ENCODE measurements around the gene KLC1. TPM values are rescaled to one million over a fixed set of nuclear protein-coding genes. Genes with fewer than 3 reads are reported as not detected.

The KLC1 gene
- total and polyA plus RNA-seq, 2 of the 13 experiments (the other 11 are each of a cell fraction or from before 2014, with no cell fraction given): 53.2 to 63.5 TPM

DNA sequence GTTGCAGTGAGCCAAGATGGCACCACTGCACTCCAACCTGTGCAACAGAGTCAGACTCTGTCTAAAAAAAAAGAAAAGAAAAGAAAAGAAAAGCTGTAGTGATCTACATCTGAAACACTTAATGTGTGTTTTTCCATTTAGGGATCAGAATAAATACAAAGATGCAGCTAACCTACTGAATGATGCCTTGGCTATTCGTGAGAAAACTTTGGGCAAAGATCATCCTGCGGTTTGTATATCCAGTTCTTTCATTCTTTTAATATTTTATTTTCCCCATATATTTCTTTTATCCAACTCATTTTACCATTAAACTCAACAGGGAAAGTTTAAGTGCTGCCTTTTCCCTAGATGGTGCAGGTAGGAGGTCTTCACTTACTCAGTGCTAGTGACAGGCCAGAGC lies 40.4 kb downstream of the KLC1 start:
- 92% methylated on average over 2 of the region's 2 CpGs for WGBS (ENCODE audit: low lambda C conversion rate)
- no peak for FAIRE-seq

DNA sequence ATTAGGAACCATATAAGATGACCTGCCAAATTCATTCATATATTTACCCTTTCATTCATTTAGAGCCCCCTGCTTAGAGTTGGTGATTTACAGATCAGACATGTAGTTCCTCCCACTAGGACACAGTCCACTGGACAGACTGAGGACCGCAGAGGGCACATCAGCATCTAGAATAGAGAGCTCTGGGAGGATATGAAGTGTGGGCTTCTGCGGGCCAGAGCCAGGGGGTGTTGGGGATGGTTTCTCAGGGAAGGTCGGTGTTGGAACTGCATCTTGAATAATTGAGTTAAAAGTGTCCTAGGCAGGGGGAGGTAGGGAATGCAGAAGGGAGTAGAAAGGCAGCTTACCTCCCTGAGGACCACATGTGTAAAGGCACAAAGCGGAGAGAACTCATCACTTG lies 42.9 kb downstream of the KLC1 start:
- Histone ChIP-seq H3K9ac (ENCODE audit: insufficient read depth, low read depth, low read length) (no peak overlapping the region), H3K79me2 (ENCODE audit: insufficient read depth, low read length) (no peaks in the 10 kb centered on the region), H3K9me3 (ENCODE audit: low read length) (no peaks in the 10 kb centered on the region), H3K36me3 (replicated peaks in 1 of 2; ENCODE audit: control insufficient read depth in 1 of 2, insufficient read depth in 2 of 2, low read length in 2 of 2) (peaks cover 31 to 78% of the 10 kb centered on the region in 2 experiments), H3K4me2 (ENCODE audit: low read depth, low read length) (no peak overlapping the region), H3K4me3 (replicated peaks in 1 of 3; ENCODE audit: insufficient read depth in 1 of 3, low read depth in 2 of 3, low read length in 3 of 3) (no peak overlapping the region), H3K27me3 (ENCODE audit: control insufficient read depth in 1 of 2, insufficient read depth in 2 of 2, low read length in 2 of 2) (no peaks in the 10 kb centered on the region), H3K4me1 (ENCODE audit: insufficient read depth, low read length) (no peaks in the 10 kb centered on the region), H2AFZ (ENCODE audit: low read length) (no peak overlapping the region), H3K27ac (ENCODE audit: extremely low read length, insufficient read depth, low read length) (no peak overlapping the region), H4K20me1 (ENCODE audit: insufficient read depth, low read length) (no peaks in the 10 kb centered on the region)
- 94% methylated on average over 4 of the region's 4 CpGs for WGBS (ENCODE audit: low lambda C conversion rate)
- ChIA-PET POLR2A (no interaction called here), CTCF (ENCODE audit: low intra/inter-chr PET ratio, low total read pairs) (no interaction called here)
- FAIRE-seq (no peak), ATAC-seq (no peak), DNase-seq (ENCODE audit: low spot score) (no peak)
- intact Hi-C loops (cut with micrococcal nuclease; ENCODE audit: unreplicated experiment): no loop called here
- TF ChIP-seq, protein P1, sequence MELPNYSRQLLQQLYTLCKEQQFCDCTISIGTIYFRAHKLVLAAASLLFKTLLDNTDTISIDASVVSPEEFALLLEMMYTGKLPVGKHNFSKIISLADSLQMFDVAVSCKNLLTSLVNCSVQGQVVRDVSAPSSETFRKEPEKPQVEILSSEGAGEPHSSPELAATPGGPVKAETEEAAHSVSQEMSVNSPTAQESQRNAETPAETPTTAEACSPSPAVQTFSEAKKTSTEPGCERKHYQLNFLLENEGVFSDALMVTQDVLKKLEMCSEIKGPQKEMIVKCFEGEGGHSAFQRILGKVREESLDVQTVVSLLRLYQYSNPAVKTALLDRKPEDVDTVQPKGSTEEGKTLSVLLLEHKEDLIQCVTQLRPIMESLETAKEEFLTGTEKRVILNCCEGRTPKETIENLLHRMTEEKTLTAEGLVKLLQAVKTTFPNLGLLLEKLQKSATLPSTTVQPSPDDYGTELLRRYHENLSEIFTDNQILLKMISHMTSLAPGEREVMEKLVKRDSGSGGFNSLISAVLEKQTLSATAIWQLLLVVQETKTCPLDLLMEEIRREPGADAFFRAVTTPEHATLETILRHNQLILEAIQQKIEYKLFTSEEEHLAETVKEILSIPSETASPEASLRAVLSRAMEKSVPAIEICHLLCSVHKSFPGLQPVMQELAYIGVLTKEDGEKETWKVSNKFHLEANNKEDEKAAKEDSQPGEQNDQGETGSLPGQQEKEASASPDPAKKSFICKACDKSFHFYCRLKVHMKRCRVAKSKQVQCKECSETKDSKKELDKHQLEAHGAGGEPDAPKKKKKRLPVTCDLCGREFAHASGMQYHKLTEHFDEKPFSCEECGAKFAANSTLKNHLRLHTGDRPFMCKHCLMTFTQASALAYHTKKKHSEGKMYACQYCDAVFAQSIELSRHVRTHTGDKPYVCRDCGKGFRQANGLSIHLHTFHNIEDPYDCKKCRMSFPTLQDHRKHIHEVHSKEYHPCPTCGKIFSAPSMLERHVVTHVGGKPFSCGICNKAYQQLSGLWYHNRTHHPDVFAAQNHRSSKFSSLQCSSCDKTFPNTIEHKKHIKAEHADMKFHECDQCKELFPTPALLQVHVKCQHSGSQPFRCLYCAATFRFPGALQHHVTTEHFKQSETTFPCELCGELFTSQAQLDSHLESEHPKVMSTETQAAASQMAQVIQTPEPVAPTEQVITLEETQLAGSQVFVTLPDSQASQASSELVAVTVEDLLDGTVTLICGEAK (IDR thresholded peaks at IDR 0.05): no peak
- TF ChIP-seq, protein P1 (CRISPR knock-in tag; IDR thresholded peaks at IDR 0.05): no peak
- no peak for TF ChIP-seq ZNF605 (CRISPR knock-in tag; IDR thresholded peaks at IDR 0.05)
- no TSS peak for BruUV-seq (replicated peaks)
- in situ Hi-C loops (cut with HindIII; ENCODE audit: extremely low pct_ligation_motif_present, low pct_unique_long_range_greater_than_20kb): no loop called here

More for the DNA sequence above, 40.4 kb downstream of the KLC1 start:
- Histone ChIP-seq H3K4me3 (replicated peaks in 1 of 3; ENCODE audit: insufficient read depth in 1 of 3, low read depth in 2 of 3, low read length in 3 of 3) (no peak overlapping the region), H3K4me1 (ENCODE audit: insufficient read depth, low read length) (no peaks in the 10 kb centered on the region), H3K27ac (ENCODE audit: extremely low read length, insufficient read depth, low read length) (no peak overlapping the region), H3K9me3 (ENCODE audit: low read length) (no peaks in the 10 kb centered on the region), H2AFZ (ENCODE audit: low read length) (no peak overlapping the region), H3K4me2 (ENCODE audit: low read depth, low read length) (no peak overlapping the region), H3K36me3 (replicated peaks in 1 of 2; ENCODE audit: control insufficient read depth in 1 of 2, insufficient read depth in 2 of 2, low read length in 2 of 2) (peaks cover 28 to 58% of the 10 kb centered on the region in 2 experiments; a peak in 4 of 5 replicates), H4K20me1 (ENCODE audit: insufficient read depth, low read length) (no peaks in the 10 kb centered on the region), H3K27me3 (ENCODE audit: control insufficient read depth in 1 of 2, insufficient read depth in 2 of 2, low read length in 2 of 2) (no peaks in the 10 kb centered on the region), H3K9ac (ENCODE audit: insufficient read depth, low read depth, low read length) (no peak overlapping the region), H3K79me2 (ENCODE audit: insufficient read depth, low read length) (no peaks in the 10 kb centered on the region)
- intact Hi-C loops (cut with micrococcal nuclease; ENCODE audit: unreplicated experiment): no loop called here
- CTCF ChIA-PET (ENCODE audit: low intra/inter-chr PET ratio, low total read pairs): no interaction called here
- TF ChIP-seq ONECUT2 (CRISPR knock-in tag; IDR thresholded peaks at IDR 0.05): no peak
- TF ChIP-seq ZNF234 (CRISPR knock-in tag; conservative IDR thresholded peaks at IDR 0.05): no peak
- no peak for TF ChIP-seq RFXANK (CRISPR knock-in tag; IDR thresholded peaks at IDR 0.05)
- no peak for TF ChIP-seq SMAD3 (CRISPR knock-in tag; IDR thresholded peaks at IDR 0.05)
- no peak for TF ChIP-seq ZNF775 (CRISPR knock-in tag; IDR thresholded peaks at IDR 0.05; ENCODE audit: borderline replicate concordance)
- TF ChIP-seq ZBTB21 (CRISPR knock-in tag; IDR thresholded peaks at IDR 0.05): no peak
- TF ChIP-seq MBD4 (IDR thresholded peaks at IDR 0.05; ENCODE audit: borderline replicate concordance, low read length): no peak
- TF ChIP-seq RFX3 (CRISPR knock-in tag; IDR thresholded peaks at IDR 0.05): no peak
- no peak for TF ChIP-seq MEF2D (CRISPR knock-in tag; IDR thresholded peaks at IDR 0.05)
- no peak for TF ChIP-seq ZNF850 (CRISPR knock-in tag; conservative IDR thresholded peaks at IDR 0.05)
- no TSS peak for BruUV-seq (replicated peaks)
- ATAC-seq (no peak), DNase-seq (ENCODE audit: low spot score) (no peak)
- in situ Hi-C loops (cut with HindIII; ENCODE audit: extremely low pct_ligation_motif_present, low pct_unique_long_range_greater_than_20kb): no loop called here
- POLR2A ChIA-PET: no interaction called here

Data from HepG2 (cell line).